Esophagus muscularis mucosa (tissue), 4 donors: ENCODE data around the gene IMPG2. TPM values are rescaled to one million over a fixed set of nuclear protein-coding genes. Genes with fewer than 3 reads are reported as not detected.

Experiments used
- DNase-seq: peaks from one replicate; pipeline ENCODE4 v3.0.0-alpha.2; 2017; ENCODE audit errors: extremely low spot score
- H3K27ac ChIP-seq, 4 donors: fragments of 200-600 bp; sonication (generic); replicated peaks in 1 of 4; 1 replicate in 3 of 4; 2 replicates in 1 of 4; pipeline ENCODE4 v1.5.1; 2016 to 2019; ENCODE audit warnings: mild to moderate bottlenecking in 1 of 4
- H3K27me3 ChIP-seq, 4 donors: fragments of 200-600 bp; sonication (generic); one replicate each; pipeline versions ENCODE4 v1.5.1 to v1.6.0; 2016 to 2019
- H3K36me3 ChIP-seq, 4 donors: fragments of 200-600 bp; sonication (generic); one replicate each; pipeline ENCODE4 v1.5.1; 2016 to 2019
- H3K4me1 ChIP-seq, 4 donors: fragments of 200-600 bp; sonication (generic); one replicate each; pipeline ENCODE4 v1.5.1; 2016 to 2019
- H3K4me3 ChIP-seq, 4 donors: fragments of 200-600 bp; sonication (generic); 1 replicate in 2 of 4; 2 replicates in 2 of 4; pipeline ENCODE4 v1.5.1; 2016 to 2019; ENCODE audit warnings: mild to moderate bottlenecking in 4 of 4, moderate library complexity in 1 of 4
- H3K9me3 ChIP-seq, 4 donors: fragments of 200-600 bp; sonication (generic); 1 replicate in 3 of 4; 2 replicates in 1 of 4; pipeline ENCODE4 v1.5.1; 2016 to 2019
- EP300 ChIP-seq: sonication (generic); formaldehyde crosslinking; IDR thresholded peaks from one replicate; pipeline ENCODE4 v1.6.1; 2017; ENCODE audit warnings: antibody characterized with exemption
- POLR2A ChIP-seq: fragments of 450-650 bp; IDR thresholded peaks from one replicate; pipeline ENCODE4 v1.6.1; 2017; ENCODE audit warnings: antibody characterized with exemption, moderate library complexity, mild to moderate bottlenecking, low read depth
- POLR2AphosphoS5 ChIP-seq, 2 donors: sonication (generic); formaldehyde crosslinking; IDR thresholded peaks; one replicate each; pipeline ENCODE4 v1.6.1; 2017; ENCODE audit warnings: antibody characterized with exemption in 2 of 2
- WGBS: methylation state at CpG from one replicate; pipeline ENCODE4 v1.1.5; 2018; 5-methylcytosine and 5-hydroxymethylcytosine counted together
- intact Hi-C: fragments of 100-400 bp; cut with DNase I; formaldehyde crosslinking; loops from one replicate; pipeline ENCODE4 v1.15.1; 2023
- total RNA-seq, 4 donors: library from RNA; depleted of rRNA; stranded (reverse); fragments of >200 nt; gene quantifications; one replicate each; pipeline versions ENCODE4 v1.1.0 to v1.2.1, GENCODE V29; 2016
- TF ChIP-seq, protein P1 (sequence below), 3 experiments: fragments of 200-600 bp in 2 of 3; fragments of 450-650 bp in 1 of 3; sonication (generic) in 2 of 3; IDR thresholded peaks; one replicate each; pipeline ENCODE4 v1.5.1; 2017 to 2019; ENCODE audit warnings: antibody characterized with exemption in 3 of 3, mild to moderate bottlenecking in 2 of 3, moderate library complexity in 1 of 3

Gene IMPG2
- total RNA-seq, 4 donors from 2014 or later: 0.78 to 0.83 (median 0.82) TPM

DNA sequence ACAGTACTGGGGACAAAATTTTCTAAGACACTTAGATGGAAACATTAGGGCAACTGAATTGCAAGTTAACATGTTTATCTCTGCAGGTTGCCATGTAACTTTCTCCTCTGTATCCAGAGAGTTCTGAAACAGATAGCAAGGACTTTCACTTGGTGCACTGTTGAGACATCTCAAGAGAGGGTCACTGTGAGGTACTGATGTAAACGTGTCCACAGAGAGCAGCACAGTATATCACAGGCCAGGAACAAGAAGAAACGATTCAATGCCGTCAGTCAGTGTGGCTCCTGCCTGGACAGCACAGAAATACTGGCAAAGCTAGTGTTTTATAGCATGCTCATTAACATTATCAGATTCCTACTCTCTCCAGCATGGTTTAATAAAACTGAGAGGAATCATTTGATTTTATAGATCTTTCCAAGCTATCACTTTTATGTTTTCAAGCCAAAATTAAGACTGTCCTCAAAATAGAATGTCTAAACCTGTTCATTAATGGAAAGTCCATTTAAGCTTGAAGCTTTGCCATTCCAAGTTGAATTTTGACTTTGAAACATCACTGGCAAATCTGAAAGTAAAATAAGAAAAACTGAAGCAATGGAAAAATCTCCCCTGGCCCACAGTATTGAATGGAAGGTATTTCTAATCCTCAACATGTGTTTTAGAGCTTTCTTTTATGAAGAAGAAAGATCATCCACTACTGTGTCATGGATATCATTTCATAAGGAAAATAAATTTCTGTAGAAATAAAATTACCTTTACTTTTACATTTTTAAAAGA is 102.7 kb downstream of the IMPG2 start:
- peak overlapping the region in 1 of 4 donors; percentile 21 for H3K27ac ChIP-seq

GRCh38 chr3:101216710-101217465 is 103.5 kb downstream of the IMPG2 start:
- TF ChIP-seq EP300 (no peak), POLR2AphosphoS5 (IDR thresholded peaks at IDR 0.05) (peak in 1 of 2 donors; percentile 59)
- Histone ChIP-seq H3K4me3 (no peak overlapping the region), H3K27me3 (no peaks in the 10 kb centered on the region), H3K4me1 (peaks cover 0 to 9% (median 3%) of the 10 kb centered on the region in 4 donors), H3K36me3 (no peaks in the 10 kb centered on the region), H3K27ac (peak overlapping the region in 1 of 4 donors; percentile 21), H3K9me3 (no peaks in the 10 kb centered on the region)
- no peak for DNase-seq
- intact Hi-C loops: no loop called here
- WGBS: 56% methylated on average over 3 of the region's 3 CpGs

More for the DNA sequence above, 102.7 kb downstream of the IMPG2 start:
- TF ChIP-seq POLR2A (no peak), POLR2AphosphoS5 (IDR thresholded peaks at IDR 0.05) (no peak), EP300 (no peak)
- TF ChIP-seq, protein P1, sequence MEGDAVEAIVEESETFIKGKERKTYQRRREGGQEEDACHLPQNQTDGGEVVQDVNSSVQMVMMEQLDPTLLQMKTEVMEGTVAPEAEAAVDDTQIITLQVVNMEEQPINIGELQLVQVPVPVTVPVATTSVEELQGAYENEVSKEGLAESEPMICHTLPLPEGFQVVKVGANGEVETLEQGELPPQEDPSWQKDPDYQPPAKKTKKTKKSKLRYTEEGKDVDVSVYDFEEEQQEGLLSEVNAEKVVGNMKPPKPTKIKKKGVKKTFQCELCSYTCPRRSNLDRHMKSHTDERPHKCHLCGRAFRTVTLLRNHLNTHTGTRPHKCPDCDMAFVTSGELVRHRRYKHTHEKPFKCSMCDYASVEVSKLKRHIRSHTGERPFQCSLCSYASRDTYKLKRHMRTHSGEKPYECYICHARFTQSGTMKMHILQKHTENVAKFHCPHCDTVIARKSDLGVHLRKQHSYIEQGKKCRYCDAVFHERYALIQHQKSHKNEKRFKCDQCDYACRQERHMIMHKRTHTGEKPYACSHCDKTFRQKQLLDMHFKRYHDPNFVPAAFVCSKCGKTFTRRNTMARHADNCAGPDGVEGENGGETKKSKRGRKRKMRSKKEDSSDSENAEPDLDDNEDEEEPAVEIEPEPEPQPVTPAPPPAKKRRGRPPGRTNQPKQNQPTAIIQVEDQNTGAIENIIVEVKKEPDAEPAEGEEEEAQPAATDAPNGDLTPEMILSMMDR (IDR thresholded peaks at IDR 0.05): no peak
- 79% methylated on average over 3 of the region's 3 CpGs for WGBS
- Histone ChIP-seq H3K4me3 (no peak overlapping the region), H3K36me3 (no peaks in the 10 kb centered on the region), H3K27me3 (no peaks in the 10 kb centered on the region), H3K4me1 (peaks cover 0 to 9% (median 3%) of the 10 kb centered on the region in 4 donors), H3K9me3 (no peaks in the 10 kb centered on the region)
- no peak for DNase-seq
- intact Hi-C loops: no loop called here

DNA sequence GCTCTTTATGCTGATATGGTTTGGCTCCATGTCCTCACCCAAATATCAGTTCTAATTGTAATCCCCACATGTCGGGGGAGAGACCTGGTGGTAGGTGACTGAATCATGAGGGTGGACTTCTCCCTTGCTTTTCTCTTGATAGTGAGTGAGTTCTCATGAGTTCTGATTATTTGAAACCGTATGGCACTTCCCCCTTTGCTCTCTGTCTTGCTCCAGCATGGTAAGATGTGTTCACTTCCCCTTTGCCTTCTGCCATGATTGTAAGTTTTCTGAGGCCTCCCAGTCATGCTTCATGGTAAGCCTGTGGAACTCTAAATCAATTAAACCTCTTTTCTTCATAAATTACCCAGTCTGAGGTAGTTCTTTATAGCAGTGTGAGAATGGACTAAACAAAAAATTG is 107.6 kb downstream of the IMPG2 start:
- Histone ChIP-seq H3K9me3 (no peaks in the 10 kb centered on the region), H3K36me3 (no peaks in the 10 kb centered on the region), H3K4me1 (peaks cover 0 to 9% (median 3%) of the 10 kb centered on the region in 4 donors), H3K27me3 (no peaks in the 10 kb centered on the region), H3K27ac (no peak overlapping the region), H3K4me3 (no peak overlapping the region)
- 83% methylated on average over 2 of the region's 2 CpGs for WGBS
- intact Hi-C loops: no loop called here
- TF ChIP-seq, protein P1 (IDR thresholded peaks at IDR 0.05): no peak
- no peak for TF ChIP-seq POLR2AphosphoS5 (IDR thresholded peaks at IDR 0.05)
- no peak for TF ChIP-seq POLR2A
- TF ChIP-seq EP300: no peak
- DNase-seq: no peak

GRCh38 chr3:101204246-101204645 is 116.1 kb downstream of the IMPG2 start:
- TF ChIP-seq, protein P1 (IDR thresholded peaks at IDR 0.05): no peak
- peak in 1 of 2 donors; percentile 61 for TF ChIP-seq POLR2AphosphoS5 (IDR thresholded peaks at IDR 0.05)
- no peak for TF ChIP-seq EP300
- Histone ChIP-seq H3K4me3 (no peak overlapping the region), H3K27ac (peak overlapping the region in 1 of 4 donors; percentile 36), H3K27me3 (no peaks in the 10 kb centered on the region), H3K36me3 (no peaks in the 10 kb centered on the region), H3K4me1 (peaks cover 5 to 43% (median 32%) of the 10 kb centered on the region in 4 donors), H3K9me3 (no peaks in the 10 kb centered on the region)
- intact Hi-C loops: no loop called here
- 52% methylated on average over 2 of the region's 2 CpGs for WGBS
- DNase-seq: no peak

DNA sequence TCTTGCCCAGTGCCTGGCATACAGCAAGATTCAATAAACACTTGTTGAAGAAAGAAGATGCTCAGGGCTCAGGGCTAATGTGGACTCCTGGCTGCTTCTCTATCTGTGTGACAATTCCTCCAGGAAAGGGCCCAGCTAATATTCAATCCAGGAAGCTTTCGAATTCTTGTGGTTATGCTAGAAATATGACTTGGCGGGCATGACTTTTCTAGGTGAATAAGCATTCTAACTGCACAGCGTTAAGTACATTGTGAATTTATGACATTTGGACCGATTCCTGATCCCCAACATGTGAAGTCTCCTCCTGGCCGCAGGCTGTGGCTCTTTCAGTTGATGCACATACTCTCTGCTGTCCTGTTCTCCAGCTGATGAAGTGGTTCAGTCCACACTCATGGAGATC is 117.0 kb downstream of the IMPG2 start:
- H3K9me3 ChIP-seq: no peaks in the 10 kb centered on the region
- H3K27ac ChIP-seq: peak overlapping the region in 1 of 4 donors; percentile 36
- H3K27me3 ChIP-seq: no peaks in the 10 kb centered on the region
- 80% methylated on average over 5 of the region's 5 CpGs for WGBS
- DNase-seq: no peak
- no peak overlapping the region for H3K4me3 ChIP-seq
- H3K36me3 ChIP-seq: no peaks in the 10 kb centered on the region
- intact Hi-C loops: no loop called here
- TF ChIP-seq, protein P1 (IDR thresholded peaks at IDR 0.05): no peak
- TF ChIP-seq POLR2AphosphoS5 (IDR thresholded peaks at IDR 0.05) (no peak), POLR2A (no peak), EP300 (no peak)
- peaks cover 5 to 43% (median 32%) of the 10 kb centered on the region in 4 donors for H3K4me1 ChIP-seq
